Measurements from ENCODE around the gene MAP1S. TPM values are rescaled to one million over a fixed set of nuclear protein-coding genes. Genes with fewer than 3 reads are reported as not detected.

Gene MAP1S
- total RNA-seq (10 to 100 TPM; 19.5 to 47.9 (median 24.1) TPM), polyA plus RNA-seq (10 to 100 TPM; 17.1 to 20.0 TPM)
- long read RNA-seq, donor 1, partial matches to known transcripts: 8 of 17 reads
- long read RNA-seq, donor 1, other reads (novel, unspliced or antisense): 7 of 17 reads
- long read RNA-seq, donor 2, transcript MAP1S-201 (7 exons, 3,419 nt): major isoform, 17 of 50 reads
- long read RNA-seq, donor 2, partial matches to known transcripts: 28 of 50 reads
- long read RNA-seq, donor 2, other reads (novel, unspliced or antisense): 5 of 50 reads
- long read RNA-seq, donor 3, partial matches to known transcripts: 5 of 15 reads
- long read RNA-seq, donor 3, other reads (novel, unspliced or antisense): 8 of 15 reads

- WGBS, 4 donors: 2 to 3% (median 3%) methylated on average over 37 to 53 of the region's 53 CpGs
- Histone ChIP-seq H3K4me1 (peaks cover 0 to 57% (median 43%) of the 10 kb centered on the region in 12 donors), H3K9me3 (no peaks in the 10 kb centered on the region)
Observed at GRCh38 chr19:17718947-17719711, at the start of gene MAP1S. MAP1S (plus strand) TSS chr19:17719480; CDS start chr19:17719503, 23 bp downstream.

GRCh38 chr19:17671906-17672305 is 47.4 kb upstream of the MAP1S start:
- Histone ChIP-seq H3K4me3 (no peak overlapping the region), H3K27ac (no peak overlapping the region), H3K36me3 (no peaks in the 10 kb centered on the region), H3K4me1 (no peaks in the 10 kb centered on the region), H3K27me3 (no peaks in the 10 kb centered on the region), H3K9me3 (no peaks in the 10 kb centered on the region)
- DNase-seq (no peak), ATAC-seq (no peak)
- WGBS, 4 donors: 71 to 80% (median 74%) methylated on average over 2 of the region's 2 CpGs
- no peak for TF ChIP-seq POLR2A (IDR thresholded peaks at IDR 0.05)
- no peak for TF ChIP-seq CTCF (IDR thresholded peaks at IDR 0.05)
- intact Hi-C loops (cut with DNase I): no loop called here

More at GRCh38 chr19:17718947-17719711, at the start of gene MAP1S:
- ATAC-seq (peak; percentile 33 to 71 (median 58)), DNase-seq (peak; percentile 59 to 83 (median 67))
- Histone ChIP-seq H3K4me3 (peak within 1 kb of the TSS; percentile 83 to 99 (median 94)), H3K36me3 (peaks cover 0 to 14% (median 6%) of the 10 kb centered on the region in 9 donors), H3K27ac (peak within 1 kb of the TSS in 11 of 12 donors; percentile 60 to 80 (median 75)), H3K27me3 (no peaks in the 10 kb centered on the region)
- intact Hi-C loops (cut with DNase I): loop anchor here in 1 of 10 donors (5.0 kb wide), 1 partner anchor 138 kb away; the partner anchor contains the start of gene RPL18A
- no peak for TF ChIP-seq CTCF (IDR thresholded peaks at IDR 0.05)
- peak in 1 of 2 donors; percentile 60 for TF ChIP-seq POLR2A (IDR thresholded peaks at IDR 0.05)

- no peak for DNase-seq
- WGBS, 4 donors: 53 to 59% (median 57%) methylated on average over 18 to 19 of the region's 19 CpGs
- no peak for ATAC-seq
- Histone ChIP-seq H3K9me3 (no peaks in the 10 kb centered on the region), H3K36me3 (no peaks in the 10 kb centered on the region), H3K4me3 (no peak overlapping the region), H3K4me1 (no peaks in the 10 kb centered on the region), H3K27me3 (peaks cover 0 to under 1% (median 0%) of the 10 kb centered on the region in 9 donors), H3K27ac (no peak overlapping the region)
- TF ChIP-seq CTCF (IDR thresholded peaks at IDR 0.05) (no peak), POLR2A (IDR thresholded peaks at IDR 0.05) (no peak)
- intact Hi-C loops (cut with DNase I): no loop called here
Observed at GRCh38 chr19:17673937-17674799, 45.1 kb upstream of the MAP1S start.

Data from heart left ventricle (tissue), 16 donors.